K562 (cell line): ENCODE data around the gene RTN4. TPM values are rescaled to one million over a fixed set of nuclear protein-coding genes. Genes with fewer than 3 reads are reported as not detected.

ENCODE experiments used
- ATAC-seq: fragments of 200-7000 bp; cut with Tn5 transposase; 3 replicates; pipeline ENCODE4 v1.9.1; 2020; ENCODE audit warnings: moderate library complexity
- BruUV-seq: library from RNA; stranded (reverse); fragments of 400-500 nt; replicated peaks from 2 replicates; lab custom pipeline; 2021; lab: Mats Ljungman, UMichigan
- CTCF ChIA-PET: fragments of 300-600 bp; formaldehyde crosslinking; extraction: SDS; loops from one replicate; lab custom pipeline; 2021; ENCODE audit warnings: low intra/inter-chr PET ratio; lab: Yijun Ruan, JAX
- POLR2A ChIA-PET: fragments of 300-600, 350-650 bp; sonication (Branson Sonifier 250); formaldehyde crosslinking; extraction: SDS; loops from one replicate; lab custom pipeline; 2021; ENCODE audit warnings: antibody characterized with exemption, inconsistent platforms; lab: Yijun Ruan, JAX
- DNase-seq, 4 experiments: peaks; one replicate each; pipeline versions ENCODE4 v3.0.0 to v3.0.0-alpha.2; 2011 to 2018; ENCODE audit warnings: low spot score in 3 of 4, mixed read lengths in 3 of 4; ENCODE audit errors: extremely low read depth in 1 of 4
- FAIRE-seq: peaks from 2 replicates; lab custom pipeline; 2011; peaks lifted over from hg19 to GRCh38; lab: Jason Lieb, UNC
- H2AFZ ChIP-seq: 2 replicates; pipeline ENCODE4 v1.6.0; 2011; ENCODE audit warnings: low read depth, low read length, control low read depth, inconsistent platforms
- H3K27ac ChIP-seq: fragments of 200-600 bp; 3 replicates; pipeline ENCODE4 v1.8.0; 2011; ENCODE audit warnings: low read depth, mild to moderate bottlenecking, control low read depth, inconsistent platforms, low read length, moderate library complexity, mixed read lengths; ENCODE audit errors: extremely low read depth
- H3K27me3 ChIP-seq, 2 experiments: fragments of 300-600 bp in 1 of 2; 2 replicates in 1 of 2; 3 replicates in 1 of 2; pipeline versions ENCODE4 v1.6.0 to v1.8.0; 2011; ENCODE audit warnings: inconsistent platforms in 2 of 2, low read length in 2 of 2, mild to moderate bottlenecking in 1 of 2, mixed read lengths in 1 of 2, moderate library complexity in 1 of 2; ENCODE audit not compliant: control insufficient read depth in 2 of 2, insufficient read depth in 2 of 2
- H3K36me3 ChIP-seq: fragments of 300-600 bp; 3 replicates; pipeline ENCODE4 v1.8.0; 2011; ENCODE audit warnings: mild to moderate bottlenecking, low read length, inconsistent platforms; ENCODE audit not compliant: control insufficient read depth, insufficient read depth
- H3K4me1 ChIP-seq, 2 experiments: fragments of 200-600 bp in 1 of 2; replicated peaks in 1 of 2; 2 replicates in 1 of 2; 3 replicates in 1 of 2; pipeline versions ENCODE4 v1.5.1 to v1.8.0; 2011; ENCODE audit warnings: inconsistent platforms in 2 of 2, low read length in 2 of 2, mild to moderate bottlenecking in 1 of 2, mixed read lengths in 1 of 2, moderate library complexity in 1 of 2; ENCODE audit not compliant: control insufficient read depth in 2 of 2, insufficient read depth in 2 of 2
- H3K4me2 ChIP-seq: 2 replicates; pipeline ENCODE4 v1.6.1; 2011; ENCODE audit warnings: low read length, control low read depth, inconsistent platforms, mixed read lengths; ENCODE audit not compliant: insufficient read depth
- H3K4me3 ChIP-seq: fragments of 200-600 bp; sonication (generic), shearing (Covaris generic); 2 replicates; pipeline ENCODE4 v1.5.1; 2016; ENCODE audit warnings: control low read depth, inconsistent platforms
- H3K79me2 ChIP-seq: fragments of 200-600 bp; 3 replicates; pipeline ENCODE4 v1.8.0; 2011; ENCODE audit warnings: low read length, inconsistent platforms; ENCODE audit not compliant: control insufficient read depth, insufficient read depth
- H3K9ac ChIP-seq, 2 experiments: 2 replicates each; pipeline versions ENCODE4 v1.6.0 to v1.6.1; 2011; ENCODE audit warnings: low read depth in 2 of 2, low read length in 2 of 2, control low read depth in 1 of 2, inconsistent platforms in 1 of 2, mild to moderate bottlenecking in 1 of 2, mixed read lengths in 1 of 2; ENCODE audit not compliant: insufficient read depth in 1 of 2
- H3K9me1 ChIP-seq: one replicate; pipeline ENCODE4 v1.6.0; 2011; ENCODE audit warnings: inconsistent platforms, mild to moderate bottlenecking, low read length, moderate library complexity; ENCODE audit not compliant: control insufficient read depth, insufficient read depth
- H3K9me3 ChIP-seq: replicated peaks from 2 replicates; pipeline ENCODE4 v1.5.1; 2011; ENCODE audit warnings: low read depth, low read length, inconsistent platforms; ENCODE audit not compliant: control insufficient read depth, insufficient read depth
- H4K20me1 ChIP-seq: replicated peaks from 2 replicates; pipeline ENCODE4 v1.6.1; 2011; ENCODE audit warnings: low read length, inconsistent platforms, mixed read lengths; ENCODE audit not compliant: control insufficient read depth, insufficient read depth
- CBX3 ChIP-seq, 2 experiments: IDR thresholded peaks; 1 replicate in 1 of 2; 2 replicates in 1 of 2; pipeline ENCODE4 v1.6.1; 2012; ENCODE audit warnings: inconsistent platforms in 2 of 2, low read length in 2 of 2, borderline replicate concordance in 1 of 2, control low read depth in 1 of 2
- HIVEP1 ChIP-seq: fragments of 250-450 bp; sonication (Bioruptor Pico); IDR thresholded peaks from 2 replicates; pipeline ENCODE4 v1.4.0; 2020; ENCODE audit warnings: mild to moderate bottlenecking
- HOXB6 ChIP-seq: fragments of 250-450 bp; sonication (Bioruptor Pico); IDR thresholded peaks from 2 replicates; pipeline ENCODE4 v1.5.1; 2022; ENCODE audit warnings: mild to moderate bottlenecking, borderline replicate concordance
- ILF3 ChIP-seq: fragments of 450-650 bp; IDR thresholded peaks from 2 replicates; pipeline ENCODE4 v1.6.1; 2018; ENCODE audit warnings: antibody characterized with exemption, mild to moderate bottlenecking, moderate library complexity, borderline replicate concordance
- PML ChIP-seq: IDR thresholded peaks from 2 replicates; pipeline ENCODE4 v1.6.1; 2012; ENCODE audit warnings: low read length, inconsistent platforms
- POLR2AphosphoS2 ChIP-seq: IDR thresholded peaks from 2 replicates; pipeline ENCODE4 v1.6.1; 2012; ENCODE audit warnings: low read length, improper control_type of control experiment
- POLR2AphosphoS5 ChIP-seq: IDR thresholded peaks from 2 replicates; pipeline ENCODE4 v1.6.1; 2011; ENCODE audit warnings: mild to moderate bottlenecking, low read depth, low read length, moderate library complexity; ENCODE audit not compliant: control insufficient read depth, insufficient read depth
- WGBS: fragments of 100-300 bp; shearing (Covaris generic); methylation state at CpG from one replicate; pipeline ENCODE4 v1.1.6; 2016; ENCODE audit warnings: low coverage, mixed read lengths; ENCODE audit not compliant: insufficient coverage; ENCODE audit errors: missing lambda C conversion rate; 5-methylcytosine and 5-hydroxymethylcytosine counted together
- in situ Hi-C: fragments of 300-500 bp; cut with MboI; formaldehyde crosslinking; loops from 4 replicates; pipeline ENCODE4 v1.15.0; 2018; ENCODE audit warnings: inconsistent platforms, mixed read lengths
- intact Hi-C: fragments of 100-400 bp; cut with micrococcal nuclease; formaldehyde crosslinking; loops from 2 replicates; pipeline ENCODE4 v1.14.2; 2022
- polyA plus RNA-seq, 8 experiments: library from polyadenylated mRNA; depleted of rRNA in 4 of 8; stranded (reverse) in 5 of 8; unstranded in 3 of 8; fragments of >200 nt; fragmentation: Nextera tagmentation in 2 of 8; fragmentation: Illumina TruSeq in 1 of 8; extraction: Ambion mirVana in 2 of 8; extraction: Trizol in 1 of 8; gene quantifications; 2 replicates each; pipeline versions ENCODE4 v1.2.1 to v1.2.3, GENCODE V29; 2011 to 2014; ENCODE audit warnings: inconsistent platforms in 1 of 8, missing spikeins in 1 of 8
- total RNA-seq, 7 experiments: library from RNA; depleted of rRNA in 6 of 7; stranded (reverse); fragments of >200 nt in 6 of 7; fragmentation: Illumina TruSeq in 2 of 7; extraction: Trizol in 2 of 7; gene quantifications; 2 replicates each; pipeline versions ENCODE4 v1.2.1 to v1.2.3, GENCODE V29; 2011 to 2021; ENCODE audit warnings: low replicate concordance in 1 of 7
- TF ChIP-seq, protein P1 (sequence below): fragments of 250-450 bp; sonication (Bioruptor Pico); IDR thresholded peaks from 2 replicates; pipeline ENCODE4 v1.5.0; 2021
- TF ChIP-seq, protein P2 (sequence below): sonication (generic); formaldehyde crosslinking; IDR thresholded peaks from 2 replicates; pipeline ENCODE4 v1.8.0; 2022; ENCODE audit warnings: mild to moderate bottlenecking, low read depth, missing genetic modification reagents
- TF ChIP-seq, protein P3 (sequence below): fragments of 450-650 bp; IDR thresholded peaks from 2 replicates; pipeline ENCODE4 v1.6.1; 2016; ENCODE audit warnings: borderline replicate concordance

RTN4 gene
- total and polyA plus RNA-seq, 9 of the 15 experiments (the other 6 are each of a cell fraction or from before 2014, with no cell fraction given), result 73.0 to 248 (median 116) TPM

DNA sequence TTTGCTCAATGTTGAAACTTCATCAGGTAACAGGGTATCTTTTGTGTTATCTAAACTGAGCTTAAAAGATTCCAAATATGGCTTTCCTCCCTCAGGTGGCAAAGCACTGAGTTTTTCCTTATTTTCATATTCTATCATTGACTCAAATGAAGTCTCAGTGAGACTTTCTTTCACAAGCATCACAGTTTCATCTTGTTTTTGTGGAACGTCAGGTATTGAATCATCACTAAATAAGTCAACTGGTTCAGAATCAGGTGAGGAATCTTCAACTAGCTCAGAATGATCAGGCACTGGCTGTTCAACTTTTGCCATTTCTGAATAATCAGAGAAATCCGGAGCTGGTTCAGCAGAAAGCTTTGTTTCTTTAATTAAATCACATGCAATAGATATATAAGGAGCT lies 24.6 kb downstream of the RTN4 start:
- WGBS, result 88% methylated on average over 2 of the region's 2 CpGs
- Histone ChIP-seq H3K27me3 (no peaks in the 10 kb centered on the region), H3K9me3 (no peaks in the 10 kb centered on the region), H3K9me1 (peaks cover 20% of the 10 kb centered on the region), H4K20me1 (peaks cover 71% of the 10 kb centered on the region), H3K79me2 (peaks cover 100% of the 10 kb centered on the region), H3K4me3 (no peak overlapping the region), H3K4me2 (no peak overlapping the region), H3K4me1 (peaks cover 0 to 18% of the 10 kb centered on the region in 2 experiments; a peak in 2 of 5 replicates), H2AFZ (no peak overlapping the region), H3K27ac (no peak overlapping the region), H3K9ac (no peak overlapping the region), H3K36me3 (peaks cover 52% of the 10 kb centered on the region)
- FAIRE-seq, result no peak
- ChIA-PET CTCF (no interaction called here), POLR2A (interaction anchor here (0.9 to 2.2 kb wide), 12 partner anchors 8 to 182 kb away, joined by 3 to 9 read pairs (median 3); partner anchors contain the start of gene RTN4)
- no peak for DNase-seq
- in situ Hi-C loops (no loop called here), intact Hi-C loops (no loop called here)
- ATAC-seq, result no peak
- TF ChIP-seq, protein P1, sequence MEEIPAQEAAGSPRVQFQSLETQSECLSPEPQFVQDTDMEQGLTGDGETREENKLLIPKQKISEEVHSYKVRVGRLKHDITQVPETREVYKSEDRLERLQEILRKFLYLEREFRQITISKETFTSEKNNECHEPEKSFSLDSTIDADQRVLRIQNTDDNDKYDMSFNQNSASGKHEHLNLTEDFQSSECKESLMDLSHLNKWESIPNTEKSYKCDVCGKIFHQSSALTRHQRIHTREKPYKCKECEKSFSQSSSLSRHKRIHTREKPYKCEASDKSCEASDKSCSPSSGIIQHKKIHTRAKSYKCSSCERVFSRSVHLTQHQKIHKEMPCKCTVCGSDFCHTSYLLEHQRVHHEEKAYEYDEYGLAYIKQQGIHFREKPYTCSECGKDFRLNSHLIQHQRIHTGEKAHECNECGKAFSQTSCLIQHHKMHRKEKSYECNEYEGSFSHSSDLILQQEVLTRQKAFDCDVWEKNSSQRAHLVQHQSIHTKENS (CRISPR knock-in tag), result no peak
- TF ChIP-seq HOXB6 (CRISPR knock-in tag) (no peak), POLR2AphosphoS2 (0 out of 2 replicates have a peak, but pooled peaks have one; percentile 21)
- BruUV-seq, result no TSS peak

DNA sequence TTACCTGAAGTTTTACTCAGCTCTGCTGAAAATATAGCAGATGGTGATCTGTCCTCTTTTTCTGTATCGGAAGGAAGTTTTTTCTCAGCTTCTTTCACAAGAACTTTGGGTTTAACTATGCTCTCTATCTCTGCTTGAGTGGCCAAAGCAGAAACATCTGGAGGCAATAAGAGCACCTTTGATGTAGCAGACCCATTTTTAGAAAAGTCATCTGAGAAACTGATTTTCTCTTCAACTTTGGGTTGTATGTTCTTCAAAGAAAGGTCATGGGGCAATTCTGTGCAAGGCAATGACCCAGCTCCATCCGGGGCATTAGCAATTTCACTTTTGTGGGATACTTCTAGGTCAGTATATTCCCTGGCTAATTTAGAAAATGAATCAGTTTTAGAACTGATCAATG lies 25.2 kb downstream of the RTN4 start:
- Histone ChIP-seq H3K9me1 (peaks cover 20% of the 10 kb centered on the region), H3K9ac (no peak overlapping the region), H2AFZ (no peak overlapping the region), H3K79me2 (peaks cover 100% of the 10 kb centered on the region), H3K36me3 (peaks cover 56% of the 10 kb centered on the region), H3K27ac (no peak overlapping the region), H3K4me3 (no peak overlapping the region)
- WGBS, result 97% methylated on average over 2 of the region's 2 CpGs
- CTCF ChIA-PET, result no interaction called here
- TF ChIP-seq HIVEP1 (CRISPR knock-in tag), result no peak
- no peak for TF ChIP-seq CBX3 (IDR thresholded peaks at IDR 0.05; ENCODE audit: borderline replicate concordance in 1 of 2, low read length in 2 of 2)
- no peak for TF ChIP-seq ILF3
- TF ChIP-seq, protein P2, sequence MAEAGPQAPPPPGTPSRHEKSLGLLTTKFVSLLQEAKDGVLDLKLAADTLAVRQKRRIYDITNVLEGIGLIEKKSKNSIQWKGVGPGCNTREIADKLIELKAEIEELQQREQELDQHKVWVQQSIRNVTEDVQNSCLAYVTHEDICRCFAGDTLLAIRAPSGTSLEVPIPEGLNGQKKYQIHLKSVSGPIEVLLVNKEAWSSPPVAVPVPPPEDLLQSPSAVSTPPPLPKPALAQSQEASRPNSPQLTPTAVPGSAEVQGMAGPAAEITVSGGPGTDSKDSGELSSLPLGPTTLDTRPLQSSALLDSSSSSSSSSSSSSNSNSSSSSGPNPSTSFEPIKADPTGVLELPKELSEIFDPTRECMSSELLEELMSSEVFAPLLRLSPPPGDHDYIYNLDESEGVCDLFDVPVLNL (CRISPR knock-in tag), result no peak
- no peak; the same call in 1 of the 2 replicates for TF ChIP-seq PML
- TF ChIP-seq POLR2AphosphoS5, result peak; percentile 13; the same call in 1 of the 2 replicates
- TF ChIP-seq, protein P3, sequence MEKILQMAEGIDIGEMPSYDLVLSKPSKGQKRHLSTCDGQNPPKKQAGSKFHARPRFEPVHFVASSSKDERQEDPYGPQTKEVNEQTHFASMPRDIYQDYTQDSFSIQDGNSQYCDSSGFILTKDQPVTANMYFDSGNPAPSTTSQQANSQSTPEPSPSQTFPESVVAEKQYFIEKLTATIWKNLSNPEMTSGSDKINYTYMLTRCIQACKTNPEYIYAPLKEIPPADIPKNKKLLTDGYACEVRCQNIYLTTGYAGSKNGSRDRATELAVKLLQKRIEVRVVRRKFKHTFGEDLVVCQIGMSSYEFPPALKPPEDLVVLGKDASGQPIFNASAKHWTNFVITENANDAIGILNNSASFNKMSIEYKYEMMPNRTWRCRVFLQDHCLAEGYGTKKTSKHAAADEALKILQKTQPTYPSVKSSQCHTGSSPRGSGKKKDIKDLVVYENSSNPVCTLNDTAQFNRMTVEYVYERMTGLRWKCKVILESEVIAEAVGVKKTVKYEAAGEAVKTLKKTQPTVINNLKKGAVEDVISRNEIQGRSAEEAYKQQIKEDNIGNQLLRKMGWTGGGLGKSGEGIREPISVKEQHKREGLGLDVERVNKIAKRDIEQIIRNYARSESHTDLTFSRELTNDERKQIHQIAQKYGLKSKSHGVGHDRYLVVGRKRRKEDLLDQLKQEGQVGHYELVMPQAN, result no peak
- TF ChIP-seq, all 486 proteins: peak for 1
- intact Hi-C loops (no loop called here), in situ Hi-C loops (no loop called here)
- DNase-seq (no peak), FAIRE-seq (no peak), ATAC-seq (no peak)
- Histone ChIP-seq H3K9me3 (no peaks in the 10 kb centered on the region), H3K4me1 (peaks cover 0 to 13% of the 10 kb centered on the region in 2 experiments; a peak in 2 of 5 replicates), H4K20me1 (peaks cover 67% of the 10 kb centered on the region), H3K27me3 (no peaks in the 10 kb centered on the region), H3K4me2 (no peak overlapping the region)
- POLR2A ChIA-PET, result interaction anchor here (1.1 to 2.2 kb wide), 9 partner anchors 8 to 183 kb away, joined by 3 to 9 read pairs (median 4); no protein-coding TSS in a partner anchor
- BruUV-seq, result no TSS peak
